DMS53 treated with DMSO at 0.1 percent for 48 hours (cell line): Measurements from ENCODE around the gene FRRS1.

Experiments used
- DNase-seq: peaks from one replicate; lab custom pipeline; 2025; ENCODE audit not compliant: unreplicated experiment; lab: John Stamatoyannopoulos, UW

The FRRS1 gene

DNA sequence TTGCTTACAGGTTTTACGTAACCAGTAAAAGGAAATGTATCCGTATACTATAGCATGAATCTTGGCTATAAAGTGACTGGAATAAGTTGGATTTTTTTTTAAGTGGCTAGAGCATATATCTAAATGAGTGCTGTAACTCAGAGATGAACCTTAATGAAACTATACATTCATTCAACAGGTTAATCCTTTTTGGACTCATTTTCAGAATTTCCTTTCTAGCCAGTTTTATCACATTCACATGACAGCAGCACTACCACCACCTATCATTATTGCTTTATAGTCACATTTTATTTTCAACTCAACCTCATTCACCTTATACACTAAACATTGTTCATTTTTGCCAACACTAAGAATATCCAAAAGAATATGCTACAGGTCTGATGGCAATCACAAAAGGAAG is 30.6 kb downstream of the FRRS1 start:
- DNase-seq: no peak

DNA sequence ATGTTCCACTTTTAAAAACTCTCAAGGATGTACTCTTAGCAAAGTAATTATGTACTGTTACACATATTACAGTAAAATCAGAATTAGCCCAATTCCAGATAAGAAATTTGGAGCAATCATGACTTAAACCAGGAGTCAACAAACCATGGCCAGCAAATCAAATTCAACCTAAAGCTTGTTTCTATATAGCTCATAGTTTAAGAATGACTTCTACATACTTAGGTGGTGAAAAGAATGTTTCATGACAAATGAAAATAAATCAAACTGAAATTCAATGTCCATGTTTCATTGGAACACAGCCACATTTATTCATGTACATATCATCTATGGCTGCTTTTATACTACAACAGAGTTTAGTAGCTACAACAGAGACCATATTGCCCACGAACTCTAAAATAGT is 35.1 kb downstream of the FRRS1 start:
- DNase-seq: no peak

DNA sequence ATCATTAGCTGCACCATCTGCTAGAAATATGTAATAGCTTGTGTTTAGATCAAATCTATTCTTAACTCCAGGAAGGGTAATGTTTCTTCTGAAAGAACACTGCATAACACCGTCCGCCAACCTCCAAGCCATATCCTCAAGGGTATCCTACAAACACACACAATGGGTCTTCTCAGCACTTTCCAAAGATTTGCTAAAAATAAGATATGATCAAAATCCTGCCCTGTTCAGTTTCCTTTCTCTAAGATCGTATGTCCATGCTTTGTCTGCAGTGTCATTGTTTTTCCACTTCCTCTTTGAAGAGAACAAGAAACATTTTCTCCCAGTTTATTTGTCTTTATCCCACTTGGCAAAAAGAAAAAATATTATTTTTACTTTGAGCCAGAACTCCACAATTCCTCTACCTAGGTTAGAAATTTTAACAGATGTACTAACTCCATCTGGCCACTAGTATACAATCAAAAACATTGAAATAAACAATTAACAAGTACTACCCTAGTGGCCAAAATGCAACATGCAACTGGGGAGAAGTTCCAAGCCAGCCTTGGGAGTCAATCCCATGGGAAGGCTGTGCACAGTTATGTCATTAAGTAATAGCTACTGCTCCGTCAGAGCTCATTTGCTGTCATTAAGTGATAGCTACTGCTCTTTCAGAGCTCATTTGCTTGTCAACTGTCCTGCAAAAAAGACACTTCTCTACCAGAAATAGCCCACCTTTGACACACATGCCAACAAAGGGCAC is 37.8 kb downstream of the FRRS1 start:
- no peak for DNase-seq

DNA sequence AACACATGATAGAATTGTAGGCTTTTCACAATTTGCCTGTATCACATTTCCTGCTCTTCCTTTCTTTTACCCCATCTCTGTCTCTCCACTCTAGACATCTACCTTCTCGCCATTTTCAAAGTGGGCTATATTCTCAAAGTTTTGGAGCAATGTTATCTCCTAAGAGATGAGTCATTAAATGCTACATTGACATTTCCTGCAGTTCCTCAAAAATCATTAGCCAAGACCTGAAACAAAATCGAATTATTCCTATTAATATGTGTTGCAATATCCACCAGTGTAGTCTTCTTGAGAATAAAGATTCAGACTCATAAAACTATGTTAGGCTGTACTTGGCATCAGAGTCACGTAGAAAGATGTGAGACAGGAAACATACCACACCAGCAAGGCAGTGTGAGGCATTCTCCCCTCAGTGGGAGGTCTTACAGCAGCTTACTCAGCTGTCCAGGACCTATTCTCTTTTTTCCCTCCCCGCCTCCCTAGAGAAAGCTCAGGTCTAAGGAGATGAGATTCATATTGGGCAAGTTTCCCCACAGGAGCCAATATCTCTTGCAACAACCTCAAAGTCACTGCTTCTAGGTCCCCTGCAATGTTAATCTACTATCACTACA is 38.8 kb downstream of the FRRS1 start:
- DNase-seq: no peak

DNA sequence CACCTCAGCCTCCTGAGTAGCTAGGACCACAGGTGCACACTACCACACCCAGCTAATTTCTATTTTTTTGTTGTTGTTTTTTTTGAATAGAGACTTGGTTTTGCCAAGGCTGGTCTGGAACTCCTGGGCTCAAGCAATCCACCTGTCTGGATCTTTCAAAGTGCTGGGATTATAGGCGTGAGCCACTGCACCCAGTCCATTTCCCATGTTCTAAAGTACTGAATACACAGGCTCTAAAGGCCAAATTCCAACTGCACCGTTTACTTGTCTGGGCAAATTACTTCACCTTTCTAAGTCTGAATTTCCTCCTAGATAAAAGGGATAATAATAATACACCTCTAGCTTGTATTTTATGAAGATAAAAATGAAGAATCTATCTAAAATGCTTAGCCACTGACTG is 39.6 kb downstream of the FRRS1 start:
- DNase-seq: no peak

DNA sequence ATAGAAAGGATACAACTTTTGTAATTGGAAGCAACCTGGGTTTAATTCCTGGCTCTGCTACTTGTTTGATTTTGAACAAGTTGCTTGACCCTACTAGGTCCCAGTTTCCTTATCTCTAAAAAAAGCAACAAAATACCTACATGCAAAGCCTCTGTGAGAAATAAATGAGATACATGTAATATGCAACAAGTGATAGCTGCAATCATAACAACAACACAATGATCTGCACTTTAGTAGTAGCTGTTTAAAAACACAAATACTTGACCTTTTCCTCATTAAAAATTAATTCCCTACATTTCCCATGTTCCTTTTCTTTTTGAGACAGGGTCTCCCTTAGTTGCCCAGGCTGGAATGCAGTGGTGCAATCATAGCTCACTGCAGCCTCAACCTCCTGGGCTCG is 40.0 kb downstream of the FRRS1 start:
- no peak for DNase-seq

DNA sequence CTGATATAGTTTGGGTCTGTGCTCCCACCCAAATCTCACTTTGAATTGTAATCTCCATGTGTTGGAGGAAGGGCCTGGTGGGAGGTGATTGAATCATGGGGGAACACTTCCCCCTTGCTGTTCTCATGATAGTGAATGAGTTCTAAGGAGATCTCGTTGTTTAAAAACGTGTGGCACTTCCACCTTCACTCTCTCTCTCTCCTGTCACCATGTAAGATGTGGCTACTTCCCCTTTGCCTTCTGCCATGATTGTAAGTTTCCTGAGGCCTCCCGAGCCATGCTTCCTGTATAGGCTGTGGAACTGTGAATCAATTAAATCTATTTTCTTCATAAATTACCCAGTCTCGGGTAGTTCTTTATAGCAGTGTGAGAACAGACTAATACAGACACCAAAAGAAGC is 40.4 kb downstream of the FRRS1 start:
- no peak for DNase-seq

DNA sequence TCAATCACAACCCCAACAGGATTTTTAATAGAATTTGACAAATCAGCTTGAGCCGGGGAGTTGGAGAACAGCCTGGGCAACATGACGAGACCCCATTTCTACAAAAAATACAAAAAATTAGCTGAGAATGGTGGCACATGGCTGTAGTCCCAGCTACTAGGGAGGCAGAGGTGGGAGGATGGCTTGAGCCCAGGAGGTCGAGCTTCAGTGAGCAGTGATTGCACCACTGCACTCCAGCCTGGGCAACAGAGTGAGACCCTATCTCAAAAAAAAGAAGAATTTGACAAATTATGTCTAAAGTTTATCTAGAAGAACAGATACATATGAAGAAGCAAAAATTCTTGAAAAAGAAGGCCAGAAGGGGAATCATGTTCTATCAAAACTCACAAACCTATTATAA is 43.2 kb downstream of the FRRS1 start:
- DNase-seq: no peak

DNA sequence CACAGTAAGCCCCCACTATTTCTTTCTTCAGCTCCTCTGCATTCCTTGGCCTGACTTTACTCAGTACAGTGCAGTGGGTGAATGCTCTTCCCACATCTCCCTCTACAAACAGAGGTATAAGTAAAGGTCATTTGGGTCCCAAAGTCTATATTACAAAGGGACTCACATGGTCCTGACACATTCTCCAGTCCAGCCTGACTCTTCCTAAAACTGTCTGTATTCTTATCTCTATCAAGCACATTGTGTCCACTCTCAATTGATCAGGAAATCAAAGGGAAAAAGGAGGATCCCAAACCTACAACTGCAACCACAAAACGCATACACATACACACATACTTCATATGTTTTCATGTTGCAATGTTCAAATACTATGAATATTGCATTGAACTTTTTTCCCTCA is 49.4 kb downstream of the FRRS1 start:
- no peak for DNase-seq

DNA sequence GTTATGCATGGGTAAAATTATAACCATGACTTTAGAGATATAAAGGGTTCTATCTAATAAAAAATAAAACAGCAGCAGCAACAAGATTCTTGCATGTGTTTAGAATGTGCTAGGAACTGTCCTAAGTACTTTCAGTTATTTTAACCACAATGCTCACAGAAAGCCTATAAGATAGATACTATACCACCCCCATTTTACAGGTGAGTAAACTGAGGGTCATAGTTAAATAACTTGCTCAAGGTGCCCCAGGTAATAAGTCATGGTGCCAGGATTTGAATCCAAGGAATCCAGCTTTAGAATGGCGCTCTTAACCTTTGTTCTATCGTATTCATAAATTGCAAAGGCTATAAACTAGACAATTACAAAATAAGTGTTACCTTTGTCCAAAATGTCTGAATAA is 53.4 kb downstream of the FRRS1 start:
- no peak for DNase-seq

DNA sequence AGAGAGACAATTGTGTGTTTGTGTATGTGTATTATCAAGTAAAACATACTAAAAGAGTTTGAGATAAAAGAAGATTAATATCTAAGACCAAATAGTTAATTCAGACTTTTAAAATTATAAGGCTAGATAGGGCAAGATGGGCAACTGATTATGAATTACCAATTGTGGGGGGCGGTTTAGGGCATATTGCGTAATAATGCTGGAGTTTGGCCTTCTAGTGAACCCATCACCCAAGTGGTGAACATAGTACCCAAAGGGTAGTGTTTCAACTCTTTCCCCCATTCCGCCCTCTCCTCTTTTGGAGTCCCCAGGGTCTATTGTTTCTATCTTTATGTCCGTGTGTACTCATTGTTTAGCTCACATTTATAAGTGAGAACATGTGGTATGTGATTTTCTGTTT is 55.4 kb downstream of the FRRS1 start:
- no peak for DNase-seq

DNA sequence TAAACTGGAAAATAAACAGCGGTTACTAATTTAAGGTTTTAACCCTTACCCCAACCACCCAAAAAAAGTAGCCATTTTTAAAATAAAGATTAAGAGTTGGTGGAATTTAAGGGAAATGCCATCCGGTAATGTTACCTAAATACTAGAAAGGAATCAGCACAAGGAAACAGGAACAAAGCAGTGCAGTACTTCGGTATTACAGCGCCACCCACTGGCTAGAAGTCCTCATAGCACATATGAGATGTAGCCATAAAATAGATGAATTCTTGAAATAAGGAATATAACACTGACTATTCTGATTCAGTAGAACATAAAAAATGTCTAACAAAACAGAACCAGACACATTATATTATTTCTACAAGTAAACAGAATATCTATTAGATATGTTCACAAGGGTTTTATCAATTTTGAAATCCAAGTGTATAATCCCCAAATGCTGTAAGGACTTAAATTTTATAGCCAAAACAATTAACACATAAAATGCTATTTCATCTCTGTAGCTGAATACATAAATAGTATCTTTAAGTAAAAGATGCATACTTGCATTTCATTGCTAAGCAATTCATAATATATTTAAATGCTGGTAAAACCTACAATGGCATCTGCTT is 58.8 kb downstream of the FRRS1 start:
- peak; percentile 87 for DNase-seq

DNA sequence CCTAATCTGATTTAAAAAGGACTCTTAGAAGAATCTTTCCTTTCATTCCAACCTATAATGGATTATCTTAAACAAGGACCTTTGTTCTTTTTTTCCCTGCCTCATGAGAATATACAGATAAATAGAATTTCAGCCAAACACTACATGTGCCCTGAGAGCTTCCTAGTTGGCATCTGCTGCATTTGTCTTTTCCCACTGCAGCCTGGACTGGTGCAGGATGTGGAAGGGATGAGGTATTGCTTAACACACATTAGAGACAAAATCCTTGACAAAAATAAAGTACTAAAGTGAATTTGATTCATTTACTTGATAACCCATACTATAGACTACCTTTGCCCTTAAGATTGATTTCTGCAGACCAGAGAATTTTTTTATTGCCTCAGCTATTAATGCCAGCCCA is 61.0 kb downstream of the FRRS1 start:
- DNase-seq: no peak

DNA sequence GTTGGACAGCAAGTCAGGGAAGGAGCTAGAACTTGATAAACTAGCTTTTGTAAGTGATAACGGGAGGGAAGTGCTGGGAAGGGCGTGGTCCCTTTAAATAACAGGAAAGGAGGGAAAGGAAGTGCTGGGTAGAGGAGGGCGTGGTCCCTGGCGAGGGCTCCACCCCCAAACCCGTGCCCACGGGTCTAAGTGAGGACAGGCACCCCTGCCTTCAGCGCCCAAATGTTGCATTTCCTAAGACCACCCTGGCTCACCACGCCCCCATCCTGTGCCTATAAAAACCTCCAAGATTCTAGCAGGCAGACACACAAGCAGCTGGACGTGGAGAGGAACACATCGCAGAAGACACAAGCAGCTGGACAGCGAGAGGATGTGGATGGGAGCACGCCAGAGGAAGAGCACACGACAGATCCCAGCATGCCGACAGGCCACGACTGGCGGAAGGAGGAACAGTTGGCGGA is 62.0 kb downstream of the FRRS1 start:
- DNase-seq: no peak

DNA sequence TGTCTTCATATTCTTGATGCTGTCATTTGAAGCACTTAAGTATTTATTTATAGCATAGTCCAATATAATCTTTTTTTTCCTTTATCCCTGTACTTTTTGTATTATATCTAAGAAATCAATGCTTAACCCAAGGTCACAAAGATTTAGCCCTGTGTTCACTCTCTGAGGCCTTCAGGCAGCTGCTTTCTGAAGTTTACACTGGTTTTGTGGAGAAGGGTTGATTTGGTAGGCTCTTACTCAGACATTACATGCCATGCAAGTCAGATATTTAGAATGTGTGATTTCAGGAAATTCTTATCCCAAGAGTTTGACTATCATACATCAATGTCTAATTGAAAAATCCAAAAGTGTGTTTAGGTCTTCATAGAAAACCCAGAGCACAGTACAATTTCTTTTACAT is 64.2 kb downstream of the FRRS1 start:
- no peak for DNase-seq

DNA sequence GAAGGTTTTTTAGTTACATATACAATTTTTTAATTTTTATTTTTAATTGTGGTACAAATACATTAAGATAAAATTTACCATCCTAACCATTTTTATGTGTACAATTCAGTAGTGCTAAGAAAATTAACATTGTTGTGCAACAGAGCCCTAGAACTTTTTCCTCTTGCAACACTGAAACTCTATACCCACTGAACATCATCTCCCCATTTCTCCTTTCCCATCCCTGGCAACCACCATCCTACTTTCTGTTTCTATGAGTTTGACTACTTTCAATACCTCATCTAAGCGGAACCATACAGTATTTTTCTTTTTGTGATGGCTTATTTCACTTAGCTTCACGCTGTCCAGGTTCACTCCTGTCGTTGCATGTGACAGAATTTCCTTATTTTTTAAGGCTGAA is 66.4 kb downstream of the FRRS1 start:
- no peak for DNase-seq

DNA sequence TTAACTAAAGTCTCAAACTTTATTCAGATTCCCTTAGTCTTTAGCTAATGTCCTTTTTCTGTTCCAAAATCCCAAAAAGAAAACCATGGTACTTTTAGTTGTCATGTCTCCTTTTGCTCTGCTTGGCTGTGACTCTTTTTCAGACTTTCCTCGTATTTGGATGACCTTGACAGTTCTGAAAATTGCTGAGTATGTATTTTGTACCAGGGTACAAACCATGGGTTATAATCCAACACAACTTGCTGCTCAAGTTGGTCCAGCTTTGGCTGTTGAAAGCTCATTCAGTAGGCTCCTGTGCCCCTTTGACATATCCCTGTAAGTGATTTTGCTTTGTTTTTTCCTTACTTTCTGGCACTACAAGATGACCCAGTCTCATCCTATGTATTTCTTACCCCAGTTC is 68.9 kb downstream of the FRRS1 start:
- DNase-seq: no peak

DNA sequence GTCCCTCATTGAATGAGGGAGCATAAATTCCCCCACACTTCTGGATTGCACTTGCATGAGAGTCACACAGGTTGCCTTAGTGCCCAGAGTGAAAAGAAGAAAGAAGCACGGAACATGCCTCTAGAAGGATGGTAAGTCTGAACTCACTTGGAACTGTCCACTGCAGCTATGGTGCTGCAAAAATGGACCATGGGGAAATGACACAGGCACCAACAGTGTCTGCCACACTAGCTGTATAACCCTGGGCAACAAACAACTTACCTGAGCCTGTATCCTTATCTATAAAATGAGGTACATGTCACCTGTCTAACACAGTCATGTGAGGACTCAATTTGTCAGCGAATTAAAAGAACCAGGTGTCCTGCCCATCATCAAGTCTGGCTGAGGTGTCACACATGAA is 69.8 kb downstream of the FRRS1 start:
- DNase-seq: no peak

DNA sequence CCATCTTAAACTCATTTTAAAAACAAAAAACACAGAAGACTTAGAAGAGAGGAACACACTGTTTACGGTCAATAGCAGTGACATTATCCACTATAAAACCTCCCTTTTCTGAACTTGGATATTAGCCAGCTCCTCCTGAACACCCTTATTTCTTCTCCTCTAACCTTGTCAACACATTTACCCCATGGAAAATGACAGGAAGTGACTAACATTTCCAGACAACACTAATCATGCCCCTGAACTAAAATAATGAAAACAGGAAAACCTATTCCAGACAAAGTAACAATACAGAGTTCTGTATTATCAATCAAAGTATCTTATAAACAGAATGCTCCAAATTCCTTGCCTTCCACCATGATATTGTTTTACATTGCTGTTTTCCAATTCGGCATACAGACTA is 75.3 kb downstream of the FRRS1 start:
- no peak for DNase-seq

DNA sequence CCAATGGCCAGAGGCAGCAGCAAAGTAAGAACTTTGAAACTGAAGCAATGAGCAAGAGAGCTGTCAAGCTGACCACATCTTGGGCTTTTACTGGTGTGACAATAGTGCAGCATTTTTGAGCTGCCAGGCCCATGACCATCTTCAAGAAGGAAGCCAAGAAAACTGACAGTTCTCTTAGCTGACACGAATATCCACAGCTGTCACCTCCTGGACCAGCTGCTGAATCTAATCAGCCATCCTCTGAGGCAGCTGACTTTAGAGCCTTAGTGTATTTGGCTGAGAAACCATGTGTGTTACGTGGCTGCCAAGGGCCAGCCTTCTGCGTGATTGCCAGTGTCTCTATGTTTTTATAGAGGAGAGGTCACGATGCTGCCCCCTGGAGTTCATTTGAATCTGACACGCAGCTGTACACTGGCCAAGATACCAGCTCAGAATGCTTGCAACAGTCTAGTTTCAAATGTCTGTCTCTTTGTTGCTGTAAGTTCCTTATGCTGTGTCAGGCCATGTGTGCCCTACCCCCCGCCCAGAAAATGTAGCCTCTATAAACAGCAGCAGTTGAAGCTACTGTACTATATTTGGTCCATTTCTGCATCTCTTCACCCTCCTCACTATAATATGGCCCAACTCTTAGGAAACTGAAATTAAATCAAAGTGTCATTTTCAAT is 80.8 kb downstream of the FRRS1 start:
- peak; percentile 89 for DNase-seq

DNA sequence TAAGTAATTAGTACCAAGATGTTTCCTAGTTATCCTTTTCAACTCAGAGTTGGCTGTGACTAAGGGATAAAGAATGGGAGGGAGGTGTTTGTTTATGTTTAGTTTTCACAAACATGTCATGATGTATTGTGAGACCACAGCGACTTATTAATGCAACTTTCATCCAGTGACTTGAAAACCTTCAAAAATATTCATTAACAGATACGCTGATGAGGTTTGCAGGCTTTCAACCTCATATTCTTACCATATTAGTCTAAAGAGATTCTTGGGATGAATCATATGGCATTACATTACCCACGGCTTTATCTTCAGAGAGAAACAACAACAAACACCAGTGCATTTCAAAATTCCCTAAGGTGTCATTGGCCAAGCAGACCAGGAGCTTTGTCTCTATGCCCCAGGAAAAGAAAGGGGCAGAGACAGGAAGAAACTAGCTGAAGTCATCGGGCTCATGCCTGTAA is 84.1 kb downstream of the FRRS1 start:
- no peak for DNase-seq

DNA sequence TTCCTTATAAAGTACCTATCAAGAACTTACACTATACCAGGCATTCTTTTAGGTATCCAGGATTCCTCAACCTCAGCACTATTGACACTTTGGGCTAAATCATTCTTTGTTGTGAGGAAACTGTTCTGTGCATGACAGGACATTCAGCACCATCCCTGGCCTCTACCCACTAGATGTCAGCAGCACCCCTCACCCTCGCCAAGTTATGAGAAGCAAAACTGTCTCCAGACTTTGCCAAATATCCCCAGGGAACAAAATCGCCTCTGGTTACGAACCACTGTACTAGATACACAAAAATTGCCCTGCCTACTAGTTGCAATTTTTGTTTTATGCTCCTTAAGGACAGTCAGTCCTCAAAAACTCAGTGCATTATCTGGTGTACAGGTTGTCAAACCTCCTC is 84.9 kb downstream of the FRRS1 start:
- DNase-seq: no peak
